Thoracic aorta (tissue), 2 donors: ENCODE data around the gene TPD52L2. TPM values are rescaled to one million over a fixed set of nuclear protein-coding genes. Genes with fewer than 3 reads are reported as not detected.

Experiments
- ATAC-seq: fragments of 150-250 bp; one replicate; pipeline ENCODE4 v1.8.0; 2017; ENCODE audit warnings: low read depth; ENCODE audit not compliant: insufficient number of reproducible peaks, low FRiP score
- DNase-seq: peaks from one replicate; pipeline ENCODE4 v3.0.0-alpha.2; 2020; ENCODE audit warnings: low spot score
- H3K27ac ChIP-seq, 2 donors: fragments of 200-600 bp; sonication (generic); 1 replicate in 1 of 2; 2 replicates in 1 of 2; pipeline ENCODE4 v1.5.1; 2016; ENCODE audit warnings: mild to moderate bottlenecking in 2 of 2, moderate library complexity in 2 of 2
- H3K27me3 ChIP-seq: fragments of 200-600 bp; sonication (generic); replicated peaks from 2 replicates; pipeline ENCODE4 v1.6.0; 2016; ENCODE audit warnings: mild to moderate bottlenecking; ENCODE audit not compliant: insufficient read depth
- H3K36me3 ChIP-seq: fragments of 200-600 bp; sonication (generic); one replicate; pipeline ENCODE4 v1.5.1; 2016
- H3K4me1 ChIP-seq, 2 donors: fragments of 200-600 bp; sonication (generic); 1 replicate in 1 of 2; 2 replicates in 1 of 2; pipeline versions ENCODE4 v1.5.1 to v1.6.0; 2016; ENCODE audit warnings: low read depth in 2 of 2, mild to moderate bottlenecking in 1 of 2; ENCODE audit not compliant: control insufficient read depth in 1 of 2
- H3K4me3 ChIP-seq: fragments of 200-600 bp; sonication (generic); 2 replicates; pipeline ENCODE4 v1.5.1; 2016; ENCODE audit warnings: mild to moderate bottlenecking
- H3K9me3 ChIP-seq: fragments of 200-600 bp; sonication (generic); 2 replicates; pipeline ENCODE4 v1.5.1; 2016
- total RNA-seq, 2 donors: library from RNA; depleted of rRNA; stranded (reverse); fragments of >200 nt; gene quantifications; one replicate each; pipeline versions ENCODE4 v1.1.0 to v1.2.3, GENCODE V29; 2016
- TF ChIP-seq, protein P1 (sequence below): fragments of 200-600 bp; sonication (generic); IDR thresholded peaks from one replicate; pipeline ENCODE4 v1.5.1; 2019; ENCODE audit warnings: antibody characterized with exemption

The TPD52L2 gene
- total RNA-seq, 2 donors from 2014 or later = 106 to 159 TPM

DNA sequence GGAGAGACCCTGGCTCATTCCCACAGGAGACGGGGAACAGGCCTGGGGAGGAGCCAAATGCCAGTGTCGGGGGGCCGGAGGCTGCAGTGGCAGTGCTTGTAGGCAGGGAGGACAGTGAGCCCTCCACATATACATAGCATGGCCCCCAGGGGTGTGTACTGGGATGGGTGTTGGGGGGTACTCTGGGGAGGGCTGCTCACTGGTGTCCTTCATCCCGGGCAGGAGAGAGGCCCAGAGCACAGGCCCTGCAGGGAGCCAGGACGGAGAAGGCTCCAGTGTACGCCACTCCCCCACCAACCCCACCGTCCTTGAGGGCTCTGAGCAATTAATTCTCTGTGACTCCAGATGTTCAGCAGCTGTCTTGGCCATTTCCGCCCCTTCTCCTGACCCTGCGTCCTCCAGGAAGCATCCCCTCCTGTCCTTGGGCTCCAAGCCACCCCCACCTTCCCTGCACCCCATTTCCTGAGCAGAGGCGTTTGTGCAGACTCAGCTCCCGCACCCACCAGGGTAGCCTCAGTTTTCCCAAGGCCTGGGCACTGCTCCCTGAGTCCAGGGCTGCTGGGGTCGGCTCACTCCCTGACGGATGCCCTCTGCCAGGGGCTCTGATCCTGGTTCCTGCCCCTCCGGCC, 7.2 kb upstream of the TPD52L2 start:
- no peak for ATAC-seq
- no peak for DNase-seq
- H3K27me3 ChIP-seq = peaks cover 5% of the 10 kb centered on the region
- TF ChIP-seq, protein P1, sequence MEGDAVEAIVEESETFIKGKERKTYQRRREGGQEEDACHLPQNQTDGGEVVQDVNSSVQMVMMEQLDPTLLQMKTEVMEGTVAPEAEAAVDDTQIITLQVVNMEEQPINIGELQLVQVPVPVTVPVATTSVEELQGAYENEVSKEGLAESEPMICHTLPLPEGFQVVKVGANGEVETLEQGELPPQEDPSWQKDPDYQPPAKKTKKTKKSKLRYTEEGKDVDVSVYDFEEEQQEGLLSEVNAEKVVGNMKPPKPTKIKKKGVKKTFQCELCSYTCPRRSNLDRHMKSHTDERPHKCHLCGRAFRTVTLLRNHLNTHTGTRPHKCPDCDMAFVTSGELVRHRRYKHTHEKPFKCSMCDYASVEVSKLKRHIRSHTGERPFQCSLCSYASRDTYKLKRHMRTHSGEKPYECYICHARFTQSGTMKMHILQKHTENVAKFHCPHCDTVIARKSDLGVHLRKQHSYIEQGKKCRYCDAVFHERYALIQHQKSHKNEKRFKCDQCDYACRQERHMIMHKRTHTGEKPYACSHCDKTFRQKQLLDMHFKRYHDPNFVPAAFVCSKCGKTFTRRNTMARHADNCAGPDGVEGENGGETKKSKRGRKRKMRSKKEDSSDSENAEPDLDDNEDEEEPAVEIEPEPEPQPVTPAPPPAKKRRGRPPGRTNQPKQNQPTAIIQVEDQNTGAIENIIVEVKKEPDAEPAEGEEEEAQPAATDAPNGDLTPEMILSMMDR = no peak
- no peak overlapping the region for H3K27ac ChIP-seq
- H3K4me1 ChIP-seq = peaks cover 22 to 39% of the 10 kb centered on the region in 2 donors
- H3K4me3 ChIP-seq = no peak overlapping the region
- H3K9me3 ChIP-seq = no peaks in the 10 kb centered on the region
- no peaks in the 10 kb centered on the region for H3K36me3 ChIP-seq

DNA sequence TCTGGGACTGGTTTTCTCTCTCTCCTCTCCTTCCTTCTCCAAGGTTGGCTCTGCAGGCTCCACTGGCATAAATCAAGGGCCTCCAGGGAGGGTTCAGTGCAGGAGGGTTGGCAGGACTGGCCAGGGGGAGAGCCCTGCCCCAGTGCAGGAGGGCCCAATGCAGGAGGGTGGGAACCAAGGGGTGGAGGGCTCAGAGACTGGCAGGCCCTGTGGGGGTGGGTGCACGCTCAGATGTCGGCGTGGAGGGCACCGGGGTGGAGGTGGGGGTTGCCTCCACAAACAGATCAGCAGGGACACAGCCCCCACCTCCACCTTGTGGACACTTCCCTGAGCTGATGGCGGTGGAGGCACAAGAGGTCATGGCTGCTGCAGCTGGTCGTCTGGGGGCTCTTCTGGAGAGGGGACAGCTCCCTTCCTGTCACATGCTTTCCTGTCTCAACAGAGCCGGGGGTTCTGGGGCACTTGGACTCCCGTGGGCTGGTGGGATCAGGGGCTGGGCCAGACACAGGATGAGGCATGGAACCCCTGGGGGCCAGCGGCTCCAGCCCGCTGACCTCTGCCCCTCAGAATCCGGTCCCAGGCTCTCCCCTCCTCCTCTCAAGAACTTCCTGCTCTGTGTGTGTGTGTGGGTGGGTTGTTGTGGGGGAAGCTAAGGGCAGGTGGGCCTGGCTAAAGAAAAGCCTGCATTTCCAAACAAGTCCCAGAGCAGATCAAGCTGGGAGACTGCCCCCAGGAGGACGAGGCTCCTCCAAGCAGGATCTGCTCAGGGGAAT, 6.5 kb upstream of the TPD52L2 start:
- TF ChIP-seq, protein P1 = no peak
- DNase-seq (no peak), ATAC-seq (no peak)
- no peak overlapping the region for H3K4me3 ChIP-seq
- no peak overlapping the region for H3K27ac ChIP-seq
- H3K4me1 ChIP-seq = peaks cover 25 to 43% of the 10 kb centered on the region in 2 donors
- peaks cover 5% of the 10 kb centered on the region for H3K27me3 ChIP-seq
- no peaks in the 10 kb centered on the region for H3K36me3 ChIP-seq
- no peaks in the 10 kb centered on the region for H3K9me3 ChIP-seq

DNA sequence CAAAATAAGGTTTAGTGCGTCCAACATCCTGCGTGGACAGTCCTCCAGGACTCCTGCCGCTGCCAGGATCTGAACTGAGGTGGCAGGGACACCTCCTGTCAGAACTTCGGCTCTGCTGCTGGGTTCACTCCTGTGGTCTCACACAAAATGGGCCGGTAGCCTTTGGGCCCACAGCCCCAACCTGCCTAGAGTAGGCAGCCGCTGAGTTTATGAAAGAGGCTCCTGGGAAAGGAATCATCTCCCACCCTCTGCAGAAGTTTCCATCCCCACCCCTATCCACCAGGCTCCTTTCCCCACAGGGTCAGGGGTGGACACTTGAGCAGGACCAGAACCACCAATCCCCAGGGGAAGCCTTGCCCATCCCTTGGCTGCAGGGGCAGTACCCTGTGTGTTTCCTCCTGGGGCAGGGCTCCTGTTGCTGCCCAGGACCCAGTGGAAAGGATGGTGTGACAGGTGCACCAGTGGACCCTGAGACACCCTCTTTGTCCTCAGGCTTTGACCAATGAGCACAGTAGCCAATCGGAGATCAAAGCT, 5.8 kb upstream of the TPD52L2 start:
- H3K4me1 ChIP-seq = peaks cover 23 to 41% of the 10 kb centered on the region in 2 donors
- TF ChIP-seq, protein P1 = no peak

DNA sequence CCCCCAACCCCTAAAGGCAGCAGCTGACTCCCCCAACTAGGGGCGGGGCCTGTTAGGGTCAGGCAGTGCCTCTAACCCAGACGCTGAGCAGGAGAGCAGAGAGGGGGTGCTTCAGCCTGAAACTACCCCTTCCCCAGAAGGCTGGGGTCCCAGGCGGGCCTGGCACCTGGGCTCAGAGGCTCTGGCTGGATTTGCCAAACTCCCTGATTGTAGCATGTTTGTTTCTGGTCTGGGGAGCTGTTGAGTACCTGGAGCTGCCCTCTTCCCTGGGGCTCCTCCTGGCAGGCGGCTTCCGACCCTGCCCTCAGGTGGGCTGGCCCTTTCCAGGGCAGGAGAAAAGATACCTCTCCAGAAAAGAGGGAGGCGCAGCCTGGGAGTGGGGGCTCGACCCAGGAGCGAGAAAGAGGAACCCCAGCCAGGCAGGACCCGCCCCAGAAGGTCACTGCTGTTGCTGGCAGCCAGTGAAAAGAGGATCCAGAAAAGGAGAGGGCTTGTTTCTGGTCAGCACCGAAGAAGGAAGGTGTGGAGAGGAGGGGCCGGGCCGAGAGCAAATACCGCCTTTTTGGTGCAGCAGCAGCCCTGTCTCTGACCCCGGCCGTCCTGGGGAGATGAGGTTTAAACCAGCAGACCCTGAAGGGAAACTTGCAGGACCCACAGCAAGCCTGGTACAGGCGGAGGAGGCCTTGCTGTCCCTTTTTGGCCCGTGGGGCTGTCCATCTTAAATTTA, 4.6 kb upstream of the TPD52L2 start:
- ATAC-seq (no peak), DNase-seq (no peak)
- Histone ChIP-seq H3K27me3 (peaks cover 5% of the 10 kb centered on the region), H3K4me3 (no peak overlapping the region), H3K9me3 (no peaks in the 10 kb centered on the region), H3K4me1 (peaks cover 12 to 29% of the 10 kb centered on the region in 2 donors), H3K36me3 (no peaks in the 10 kb centered on the region), H3K27ac (no peak overlapping the region)
- TF ChIP-seq, protein P1 = no peak

More for the DNA sequence above, 5.8 kb upstream of the TPD52L2 start:
- H3K36me3 ChIP-seq = no peaks in the 10 kb centered on the region
- H3K27me3 ChIP-seq = peaks cover 5% of the 10 kb centered on the region
- no peaks in the 10 kb centered on the region for H3K9me3 ChIP-seq
- no peak overlapping the region for H3K4me3 ChIP-seq
- H3K27ac ChIP-seq = no peak overlapping the region
- ATAC-seq (no peak), DNase-seq (no peak)
